Glomerular endothelial cell (primary cell): ENCODE results near the gene TDP2. TPM values are rescaled to one million over a fixed set of nuclear protein-coding genes. Genes with fewer than 3 reads are reported as not detected.
"Not testable (repeated sequence)": the region's sequence is repeated elsewhere in the genome, so short reads cannot be mapped to it uniquely, and the experiment has no call there.

Source experiments
- DNase-seq: peaks from one replicate; pipeline ENCODE4 v3.0.0-alpha.2; 2011; ENCODE audit warnings: low read depth, low spot score; ENCODE audit errors: extremely low read depth
- total RNA-seq: library from RNA; depleted of rRNA; stranded (reverse); fragments of >200 nt; gene quantifications from 2 replicates; pipeline ENCODE4 v1.2.3, GENCODE V29; 2015

The TDP2 gene
- total RNA-seq, 1 donor from 2014 or later, result 24.2 TPM

DNA sequence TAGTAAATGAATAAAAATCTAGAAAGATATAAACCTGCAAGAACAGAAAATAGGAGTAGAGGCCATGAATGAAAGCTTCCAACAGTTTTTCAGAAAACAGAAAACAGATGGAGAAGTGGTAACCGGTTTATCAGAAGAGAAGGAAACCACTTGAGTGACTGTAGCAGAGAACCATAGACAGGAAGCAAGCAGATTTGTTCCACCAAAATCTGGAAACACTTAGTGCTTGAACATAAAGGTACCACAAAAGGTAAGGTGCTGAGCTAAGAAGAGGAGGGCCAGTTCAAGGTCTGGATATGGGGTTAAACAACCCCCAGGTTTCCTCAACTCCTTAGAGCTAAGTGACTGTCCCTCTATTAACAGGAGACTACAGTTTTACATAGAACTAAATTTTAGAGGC, 11.5 kb downstream of the TDP2 start:
- no peak for DNase-seq

DNA sequence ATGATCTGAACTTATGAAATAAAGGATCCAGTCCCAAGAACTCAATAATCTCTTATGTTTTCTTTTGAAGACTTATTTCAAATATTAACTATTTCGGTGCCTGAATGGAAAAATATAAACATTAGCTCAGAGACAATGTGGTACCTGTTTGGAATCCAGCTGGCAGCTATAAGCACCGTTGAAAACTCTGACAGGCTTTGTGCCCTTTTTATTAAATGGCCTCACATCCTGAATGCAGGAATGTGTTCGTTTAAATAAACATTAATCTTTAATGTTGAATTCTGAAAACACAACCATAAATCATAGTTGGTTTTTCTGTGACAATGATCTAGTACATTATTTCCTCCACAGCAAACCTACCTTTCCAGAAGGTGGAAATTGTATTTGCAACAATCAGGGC, 16.3 kb downstream of the TDP2 start:
- no peak for DNase-seq

DNA sequence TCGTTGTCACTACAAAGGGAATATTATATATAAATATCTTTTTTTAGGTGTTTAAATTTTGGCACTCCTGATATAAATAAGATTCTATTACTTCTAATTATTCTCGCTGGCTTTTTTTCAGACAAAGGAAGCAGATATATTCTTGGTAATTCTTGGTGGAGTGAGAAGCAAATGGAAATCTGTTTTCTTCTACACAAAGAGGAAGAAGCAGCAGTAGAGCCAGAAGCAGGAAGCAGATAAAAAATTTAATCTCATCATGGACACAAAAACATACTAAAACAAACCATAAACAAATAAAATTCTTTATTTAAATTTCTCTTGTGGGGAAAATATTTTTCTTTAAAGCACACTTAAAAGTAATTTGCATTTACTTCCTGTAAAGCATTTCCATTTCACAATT, 17.0 kb downstream of the TDP2 start:
- DNase-seq, result no peak

DNA sequence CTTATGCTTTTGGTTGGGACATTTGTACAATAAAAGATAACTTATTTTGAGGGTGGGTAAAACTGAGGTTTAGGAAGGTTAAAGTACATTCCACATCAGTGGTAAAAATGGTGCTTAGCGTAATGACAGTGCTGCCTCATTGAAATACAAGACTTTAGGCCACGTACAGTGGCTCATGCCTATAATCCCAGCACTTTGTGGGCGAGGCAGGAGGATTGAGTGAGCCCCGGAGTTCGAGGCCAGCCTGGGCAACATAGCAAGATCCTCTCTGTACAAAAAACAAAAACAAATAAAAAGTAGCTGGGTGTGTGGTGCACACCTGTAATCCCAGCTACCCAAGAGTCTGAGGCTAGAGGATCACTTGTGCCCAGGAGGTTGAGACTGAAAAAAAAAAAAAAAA, 18.4 kb downstream of the TDP2 start:
- DNase-seq, result no peak

DNA sequence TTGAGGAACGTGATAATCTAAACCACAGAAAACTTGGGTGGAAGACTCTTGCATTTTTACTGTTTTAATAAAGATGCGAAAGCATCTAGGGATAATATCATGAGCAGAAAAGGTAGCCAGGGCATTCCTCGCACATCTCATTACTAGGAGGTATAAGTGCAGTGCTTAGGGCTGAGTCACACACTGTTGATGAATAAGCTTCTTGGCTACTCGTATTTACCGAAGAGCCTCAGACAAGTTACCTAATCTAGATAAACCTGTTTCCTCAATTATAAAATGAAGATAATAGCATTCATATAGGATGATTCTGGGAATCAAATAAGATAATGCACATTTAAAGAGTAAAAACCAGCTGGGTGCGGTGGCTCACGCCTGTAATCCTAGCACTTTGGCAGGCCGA, 19.9 kb downstream of the TDP2 start:
- DNase-seq, result no peak

DNA sequence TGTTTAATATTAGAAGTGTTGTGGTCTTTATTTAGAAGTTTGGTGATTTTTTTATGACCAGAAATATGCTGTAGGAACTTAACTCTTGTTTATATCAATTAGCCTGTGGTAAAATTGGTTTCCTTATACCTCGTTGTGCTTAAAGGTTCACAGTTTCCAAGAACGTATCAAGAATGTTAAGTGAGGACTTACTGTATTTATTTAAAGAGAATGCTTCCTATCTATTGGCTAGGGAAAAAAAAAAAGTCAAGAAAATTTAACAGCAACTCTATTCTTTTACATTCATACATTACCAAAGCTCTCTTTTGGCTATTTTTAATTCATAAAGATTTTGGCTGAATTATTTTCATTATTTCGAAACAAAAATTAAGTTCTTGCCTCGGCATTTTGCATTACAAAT, 22.3 kb downstream of the TDP2 start:
- DNase-seq, result no peak

DNA sequence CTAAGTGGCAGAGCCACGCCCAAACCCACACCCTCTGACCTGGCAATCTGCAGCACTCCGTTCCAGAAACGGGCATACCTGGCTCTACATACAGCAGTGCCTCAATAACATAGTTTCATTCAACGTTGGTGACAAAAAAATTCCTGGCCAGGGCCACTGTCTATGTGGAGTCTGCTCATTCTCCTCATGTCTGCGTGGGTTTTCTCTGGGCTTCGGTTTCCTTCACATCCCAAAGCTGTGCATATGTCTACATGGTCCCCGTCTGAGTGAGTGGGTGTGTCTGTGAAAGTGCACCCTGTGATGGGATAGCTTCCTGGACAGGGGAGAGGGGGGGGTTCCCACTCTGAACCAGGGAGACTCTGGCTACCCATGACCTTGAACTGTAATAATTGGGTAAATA, 22.8 kb downstream of the TDP2 start:
- DNase-seq, result no peak

DNA sequence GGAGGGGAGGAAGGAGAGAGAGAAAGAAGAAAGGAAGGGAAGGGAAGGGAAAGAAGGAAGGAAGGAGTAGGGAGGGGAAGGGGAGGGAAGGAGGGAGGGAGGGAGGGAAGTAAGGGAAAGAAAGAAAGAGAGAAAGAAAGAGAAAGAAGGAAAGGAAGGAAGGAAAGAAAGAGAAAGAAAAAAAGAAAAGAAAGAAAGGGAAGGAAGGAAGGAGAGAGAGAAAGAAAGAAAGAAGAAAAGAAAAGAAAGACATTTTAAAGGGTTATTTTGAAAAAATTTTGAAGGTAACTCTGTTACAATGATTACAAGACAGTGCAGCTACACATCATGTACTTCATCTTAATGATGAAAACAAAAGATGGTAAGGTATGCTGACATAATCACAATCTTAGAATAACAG, 24.6 kb downstream of the TDP2 start:
- no peak for DNase-seq

DNA sequence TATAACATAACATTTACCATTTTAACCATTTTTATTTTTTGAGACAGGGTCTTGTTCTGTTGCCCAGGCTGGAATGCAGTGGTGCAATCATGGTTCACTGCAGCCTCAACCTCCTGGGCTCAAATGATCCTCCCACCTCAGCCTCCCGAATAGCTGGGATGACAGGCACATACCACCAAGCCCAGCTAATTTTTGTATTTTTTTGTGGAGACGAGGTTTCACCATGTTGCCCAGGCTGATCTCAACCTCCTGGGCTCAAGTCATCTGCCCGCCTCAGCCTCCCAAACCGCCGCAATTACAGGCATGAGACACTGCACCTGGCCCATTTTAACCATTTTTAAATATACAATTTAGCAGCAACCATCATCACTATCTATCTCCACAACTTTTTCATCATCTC, 26.1 kb downstream of the TDP2 start:
- DNase-seq, result not testable (repeated sequence)

DNA sequence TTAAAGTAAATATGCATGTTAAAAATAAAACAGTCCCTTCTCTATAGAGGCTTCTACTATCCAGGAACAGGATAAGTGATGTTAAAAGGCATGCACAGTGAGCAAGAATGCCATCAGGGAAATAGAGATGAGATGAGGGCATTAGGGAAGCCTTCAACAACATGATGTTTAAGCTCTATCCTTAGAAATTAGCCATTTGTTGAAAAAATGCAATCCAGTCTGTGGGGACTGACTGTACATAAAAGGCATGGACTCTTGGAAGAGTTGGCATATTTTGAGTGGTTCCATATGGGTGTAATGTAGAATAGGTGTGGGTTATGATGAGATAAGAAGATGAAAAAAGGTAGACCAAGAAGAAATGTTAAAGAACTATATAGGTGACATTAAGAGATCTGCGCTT, 26.5 kb downstream of the TDP2 start:
- DNase-seq, result no peak

DNA sequence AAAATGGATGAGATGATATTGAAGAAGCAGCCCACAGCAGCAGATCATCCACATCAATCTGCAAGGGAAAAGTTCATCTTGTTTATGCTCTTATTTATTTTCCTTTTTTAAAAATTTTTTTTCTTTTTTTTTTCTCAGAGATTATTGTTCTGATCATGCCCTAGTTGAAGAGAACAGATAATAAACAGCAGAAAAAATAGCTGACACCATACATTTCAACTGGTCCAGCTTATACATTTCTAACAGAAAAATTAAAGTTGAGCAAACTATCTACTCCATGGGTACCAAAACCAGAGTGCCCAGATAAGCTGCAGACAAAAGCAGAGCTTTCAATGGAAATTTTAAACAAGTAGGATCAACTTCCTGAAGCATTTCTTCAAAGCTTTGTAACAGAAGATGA, 30.0 kb downstream of the TDP2 start:
- no peak for DNase-seq

DNA sequence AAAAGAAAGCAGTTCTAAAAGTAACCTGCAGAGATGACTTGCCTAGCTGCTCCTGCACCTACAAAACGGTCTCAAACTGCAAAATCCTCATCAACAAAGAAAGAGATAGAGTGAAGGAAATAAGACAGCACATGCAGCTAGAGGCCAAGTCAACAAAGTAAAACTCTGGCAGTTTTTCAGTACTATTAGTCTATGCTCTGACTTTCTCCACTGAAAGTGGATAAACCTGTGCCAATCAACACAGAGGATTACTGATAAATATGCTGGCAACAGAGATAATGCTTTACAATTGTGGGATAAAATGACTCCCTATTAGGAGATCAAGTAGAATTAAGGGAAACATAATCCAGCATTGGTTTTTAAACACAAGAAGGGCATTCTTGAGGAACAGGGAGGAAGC, 34.1 kb downstream of the TDP2 start:
- no peak for DNase-seq

DNA sequence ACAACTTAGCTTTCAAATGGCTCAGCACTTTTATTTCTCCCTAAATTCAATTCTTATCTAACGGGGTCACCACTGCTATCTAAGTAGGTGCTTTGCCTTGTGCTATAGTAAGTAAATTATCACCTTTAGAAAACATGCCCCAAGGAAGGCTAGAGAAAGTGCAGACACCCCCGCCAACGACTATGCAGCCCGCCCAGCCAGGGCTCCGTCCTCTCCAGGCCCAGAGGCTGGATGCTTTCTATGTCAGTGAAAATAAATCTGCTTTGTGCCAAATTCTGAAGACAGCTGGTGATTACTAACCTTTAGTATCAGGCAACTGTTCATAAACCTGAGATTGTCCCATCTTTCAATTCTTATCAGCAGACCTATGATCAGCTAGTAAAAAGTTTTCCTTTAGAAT, 35.0 kb downstream of the TDP2 start:
- no peak for DNase-seq

DNA sequence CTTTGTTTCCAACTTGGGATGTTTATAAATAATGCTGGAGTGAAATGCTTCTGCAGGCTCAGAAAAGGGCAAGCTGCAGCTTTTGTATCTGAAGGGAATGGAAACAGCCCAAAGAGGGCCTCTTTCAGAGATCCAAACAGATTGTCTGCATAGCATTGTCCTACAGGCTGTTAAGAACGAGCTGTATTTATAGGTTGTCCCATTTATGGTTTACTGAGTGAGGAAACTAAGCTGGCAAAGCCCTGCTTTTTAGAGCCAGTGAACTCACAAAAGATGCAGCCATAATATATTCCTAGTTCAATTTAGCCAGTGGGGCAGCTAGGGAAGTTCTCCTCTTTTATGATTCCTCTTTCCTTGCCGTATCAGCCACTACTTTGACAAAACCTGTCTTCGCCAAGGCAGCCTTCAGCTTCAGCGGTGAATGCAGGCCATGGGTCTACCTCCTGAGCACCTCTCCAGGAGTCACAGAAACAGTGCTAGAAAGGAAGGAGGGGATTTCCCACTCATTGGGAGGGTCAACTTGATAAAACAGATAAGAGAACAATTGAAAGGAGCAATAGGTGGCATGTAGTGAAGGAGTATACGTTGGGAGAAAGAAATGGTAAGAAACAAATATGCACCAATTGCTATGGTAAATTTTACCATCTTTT, 35.7 kb downstream of the TDP2 start:
- no peak for DNase-seq

DNA sequence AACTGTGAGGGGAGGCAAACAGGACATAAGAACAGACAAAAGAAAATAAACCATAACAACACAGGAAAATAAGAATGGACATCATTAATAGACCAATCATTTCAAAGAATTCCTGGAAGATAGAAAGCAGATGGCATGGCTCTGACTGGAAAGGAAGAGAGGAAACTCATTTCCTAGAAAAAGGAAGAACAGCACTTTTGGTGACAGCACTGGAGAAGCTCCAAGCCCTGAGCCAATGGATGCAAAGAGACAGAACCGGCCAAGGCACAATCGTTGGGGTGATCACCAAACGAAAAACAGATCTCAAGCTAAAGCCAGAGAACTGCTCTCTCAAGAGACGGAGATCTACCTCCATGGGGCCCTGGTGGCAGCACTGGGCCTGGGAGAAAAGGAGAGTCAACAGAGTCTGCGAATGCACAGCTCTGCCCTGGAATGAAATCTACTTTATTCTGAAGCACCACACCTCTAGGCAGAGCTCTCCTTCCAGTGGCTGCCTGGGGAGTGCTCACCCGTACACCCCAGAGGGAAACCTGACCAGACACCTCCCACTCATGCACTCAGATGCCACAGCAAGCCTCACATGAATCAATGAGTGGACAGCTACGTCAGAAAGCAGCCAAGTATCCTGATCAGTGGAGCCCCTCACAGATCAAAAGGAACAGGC, 44.9 kb downstream of the TDP2 start:
- DNase-seq, result no peak

DNA sequence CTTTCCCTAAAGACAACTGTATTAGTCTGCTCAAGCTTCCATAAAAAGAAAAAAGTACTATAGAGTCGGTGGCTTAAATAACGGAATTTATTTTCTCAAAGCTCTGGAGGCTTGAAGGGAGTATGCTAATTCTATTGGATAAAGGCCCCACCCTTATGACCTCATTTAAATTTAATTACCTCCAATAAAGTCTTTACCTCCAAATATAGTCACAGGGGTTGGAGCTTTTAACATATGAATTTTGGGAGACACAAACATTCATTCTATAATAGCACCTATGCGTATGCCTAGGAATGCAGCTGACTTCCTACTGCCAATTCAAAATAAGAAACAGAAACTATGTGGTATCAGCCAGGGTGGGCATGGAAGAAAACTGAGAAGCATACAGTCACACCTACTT, 46.1 kb downstream of the TDP2 start:
- DNase-seq, result no peak

DNA sequence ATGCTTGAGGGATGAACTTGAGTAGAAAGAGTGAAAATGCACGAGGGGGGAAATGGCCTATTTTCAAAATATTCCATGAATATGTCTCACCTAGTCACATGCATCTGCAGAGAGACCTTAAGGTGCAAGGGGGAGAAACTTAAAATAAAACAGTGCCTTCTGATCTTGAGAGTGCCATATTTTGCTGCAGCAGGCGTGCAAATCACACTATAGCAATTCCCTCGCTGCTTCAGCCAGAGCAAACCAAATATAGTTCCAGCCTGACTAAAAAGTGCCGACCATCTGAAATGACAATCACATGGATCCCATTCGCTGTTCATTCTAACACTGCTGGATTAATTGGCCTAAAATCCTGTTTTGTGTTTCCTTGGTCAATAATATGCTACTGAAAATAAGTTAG, 47.0 kb downstream of the TDP2 start:
- no peak for DNase-seq

DNA sequence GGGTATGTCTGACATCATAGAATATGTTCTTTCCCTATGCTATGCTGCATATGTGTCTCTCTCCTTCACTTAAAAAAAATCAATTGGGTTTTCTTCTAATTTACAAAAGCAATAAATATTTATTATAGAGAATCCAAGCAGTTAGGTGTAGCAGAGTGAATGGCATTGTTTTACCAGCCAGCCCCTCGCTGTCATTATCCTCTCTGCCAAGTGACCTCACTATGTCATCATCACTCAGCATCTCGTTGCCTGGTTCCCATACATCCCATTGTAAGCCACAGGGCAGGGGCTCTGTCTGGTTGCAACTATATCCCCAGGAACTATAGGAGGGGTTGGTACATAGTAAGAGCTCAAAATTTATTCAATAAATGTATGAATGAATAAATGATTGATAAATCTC, 52.1 kb downstream of the TDP2 start:
- DNase-seq, result no peak

DNA sequence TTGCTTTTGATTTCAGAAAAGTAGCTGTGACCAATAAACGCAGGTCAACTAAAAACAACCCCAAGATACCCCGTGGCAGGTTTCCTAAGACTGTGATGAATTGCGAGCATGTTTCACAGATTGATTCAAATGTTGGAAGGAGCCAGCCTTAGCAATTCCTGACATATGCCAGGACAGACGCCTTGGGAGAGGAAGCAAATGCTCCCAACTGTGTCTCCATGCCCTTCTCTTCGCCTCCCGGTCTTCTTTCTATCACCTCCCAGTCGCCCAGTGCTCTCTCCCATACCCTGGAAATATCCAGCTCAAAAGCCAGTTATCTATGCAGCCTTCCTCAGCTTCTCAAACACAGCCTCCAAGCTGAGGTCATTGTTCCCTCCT, 52.7 kb downstream of the TDP2 start:
- no peak for DNase-seq

DNA sequence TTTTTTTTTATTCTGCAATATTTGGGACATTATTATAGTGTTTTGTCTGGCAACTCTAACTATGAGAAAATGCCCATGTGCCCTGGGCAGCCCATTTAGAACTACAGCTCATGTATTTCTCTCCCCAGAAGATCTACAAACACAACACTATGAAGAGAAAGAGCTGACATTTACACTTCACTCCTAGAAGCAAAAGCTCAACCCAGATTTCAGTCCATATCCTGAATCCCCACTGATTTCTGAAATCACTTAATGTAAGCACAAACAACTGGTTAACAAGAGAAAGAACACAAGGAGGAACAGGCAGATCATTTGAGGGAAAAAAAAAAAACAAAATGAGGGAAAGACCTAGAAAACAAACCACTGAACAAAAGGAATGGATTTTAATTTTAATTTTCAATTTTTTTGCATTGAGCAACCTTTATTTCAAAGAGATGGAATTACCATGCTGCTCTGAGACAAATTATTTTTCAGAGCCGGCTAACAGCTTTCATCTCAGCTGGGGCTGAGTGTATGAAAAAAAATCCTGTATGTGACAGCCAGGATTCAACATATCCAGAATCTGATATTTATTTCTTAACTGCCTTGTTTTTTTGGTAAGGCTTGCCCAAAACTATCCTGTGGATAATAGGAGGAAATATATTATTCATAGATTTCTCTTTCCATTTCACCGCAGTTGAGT, 53.2 kb downstream of the TDP2 start:
- no peak for DNase-seq

DNA sequence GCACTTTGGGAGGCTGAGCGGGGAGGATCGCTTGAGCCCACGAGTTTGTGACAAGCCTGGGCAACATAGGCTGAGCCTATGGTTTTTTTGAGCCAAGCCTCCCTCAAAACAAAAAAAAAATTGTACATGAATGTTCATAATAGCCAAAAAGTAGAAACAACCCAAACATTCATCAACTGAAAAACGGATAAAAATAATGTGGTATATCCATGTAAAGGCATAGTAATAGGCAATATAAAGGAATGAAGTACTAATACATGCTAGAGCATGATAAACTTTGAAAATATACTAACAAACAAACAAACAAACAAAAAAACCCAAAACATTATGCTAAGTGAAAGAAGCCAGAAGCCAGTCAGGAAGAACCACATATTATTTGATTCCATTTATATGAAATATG, 56.0 kb downstream of the TDP2 start:
- no peak for DNase-seq

DNA sequence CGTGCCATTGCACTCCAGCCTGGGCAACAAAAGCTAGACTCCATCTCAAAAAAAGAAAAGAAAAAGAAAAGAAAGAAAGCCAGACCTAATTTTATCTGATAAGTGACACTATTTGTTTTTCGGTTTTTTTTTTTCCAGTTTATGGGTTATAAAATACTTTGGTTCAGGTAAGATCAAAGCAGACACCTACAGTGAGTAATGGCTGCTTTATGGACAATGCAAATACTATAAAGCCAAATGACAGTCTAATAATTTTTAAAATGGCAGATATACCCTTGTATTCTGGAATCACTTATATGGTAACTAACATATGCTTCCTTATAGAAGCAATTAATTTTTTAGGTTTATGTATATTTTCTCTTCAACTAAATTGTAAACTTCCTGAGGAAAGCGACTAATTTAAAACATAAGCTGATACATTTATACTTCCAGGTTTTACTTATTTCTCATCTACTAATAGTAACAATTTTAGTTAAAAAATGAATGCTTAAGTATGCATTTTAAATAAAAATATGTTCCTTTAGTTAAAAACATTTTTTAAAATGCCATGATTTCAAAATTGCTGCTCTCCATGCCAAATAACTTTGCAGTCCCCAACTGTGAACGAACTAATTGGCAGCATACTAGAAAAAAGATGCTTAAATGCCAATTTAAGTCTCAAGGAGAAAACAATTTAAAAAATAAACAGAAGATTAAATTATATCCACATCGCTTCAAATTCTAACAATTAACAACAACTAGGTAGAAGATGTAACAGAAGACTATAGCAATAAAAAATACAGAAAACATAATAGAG, 59.2 kb downstream of the TDP2 start:
- DNase-seq, result no peak
